ENCODE results near the gene KCTD5.
"Not testable (repeated sequence)": the region's sequence is repeated elsewhere in the genome, so short reads cannot be mapped to it uniquely, and the experiment has no call there.

KCTD5 gene

DNA sequence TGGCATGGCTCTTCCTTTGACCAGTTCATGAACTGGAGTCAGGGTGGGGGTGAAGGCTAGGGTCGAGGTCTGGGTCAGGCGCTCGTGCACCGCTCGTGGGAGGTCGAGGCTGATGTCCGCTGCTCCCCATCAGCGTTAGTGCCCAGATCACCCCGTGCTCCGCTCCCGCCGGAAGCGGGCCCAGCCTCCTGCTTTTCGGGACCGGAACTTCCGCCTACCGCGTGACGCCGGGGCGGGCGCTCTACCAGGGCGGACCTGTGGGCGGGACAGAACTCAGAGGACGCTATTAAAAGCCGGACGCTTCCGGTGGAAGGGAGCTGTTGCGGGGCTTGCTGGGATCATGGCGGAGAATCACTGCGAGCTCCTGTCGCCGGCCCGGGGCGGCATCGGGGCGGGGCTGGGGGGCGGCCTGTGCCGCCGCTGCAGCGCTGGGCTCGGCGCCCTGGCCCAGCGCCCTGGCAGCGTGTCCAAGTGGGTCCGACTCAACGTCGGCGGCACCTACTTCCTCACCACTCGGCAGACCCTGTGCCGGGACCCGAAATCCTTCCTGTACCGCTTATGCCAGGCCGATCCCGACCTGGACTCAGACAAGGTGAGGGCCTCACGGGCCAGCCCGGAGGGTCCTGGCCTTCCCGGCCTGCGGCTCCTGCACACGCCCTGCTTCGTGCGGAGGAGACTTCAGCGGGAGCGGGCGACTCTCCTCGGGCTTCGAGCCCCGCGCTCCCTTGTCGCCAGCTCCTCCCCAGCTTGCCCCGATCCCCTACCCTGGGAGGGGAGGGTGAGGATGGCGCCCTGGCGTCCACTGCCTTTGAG lies at the start of gene KCTD5:
KCTD5 (plus strand) TSS at position 315 of the 813 bp plus-strand sequence; CDS start at position 341, 26 bp downstream.
- DNase-seq (ENCODE audit: low read depth, low spot score), result peak; percentile 96

- DNase-seq (ENCODE audit: low read depth, low spot score), result not testable (repeated sequence)
Observed at GRCh38 chr16:2639071-2639721, 43.1 kb upstream of the KCTD5 start.

DNA sequence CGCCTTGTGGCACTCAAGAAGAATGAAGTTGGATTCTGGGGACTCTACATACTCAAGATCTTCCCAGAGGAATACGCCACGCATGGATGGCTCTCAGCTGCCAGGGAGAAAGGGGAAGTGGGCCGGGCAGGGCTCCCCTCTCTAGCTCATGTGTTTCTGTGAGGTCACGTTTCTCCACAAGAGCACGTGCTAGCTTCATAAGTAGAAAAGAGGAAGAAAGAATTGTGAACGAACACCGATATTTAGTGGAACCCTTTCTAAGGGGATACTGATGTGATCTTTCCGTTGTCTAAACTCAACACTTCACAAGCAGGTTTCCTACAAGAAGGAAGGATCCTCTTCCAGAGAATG lies 42.6 kb upstream of the KCTD5 start:
- DNase-seq (ENCODE audit: low read depth, low spot score), result not testable (repeated sequence)

GRCh38 chr16:2642561-2642960 lies 39.8 kb upstream of the KCTD5 start:
- DNase-seq (ENCODE audit: low read depth, low spot score), result not testable (repeated sequence)

GRCh38 chr16:2644754-2645453 lies 37.4 kb upstream of the KCTD5 start:
- DNase-seq (ENCODE audit: low read depth, low spot score), result not testable (repeated sequence)

DNA sequence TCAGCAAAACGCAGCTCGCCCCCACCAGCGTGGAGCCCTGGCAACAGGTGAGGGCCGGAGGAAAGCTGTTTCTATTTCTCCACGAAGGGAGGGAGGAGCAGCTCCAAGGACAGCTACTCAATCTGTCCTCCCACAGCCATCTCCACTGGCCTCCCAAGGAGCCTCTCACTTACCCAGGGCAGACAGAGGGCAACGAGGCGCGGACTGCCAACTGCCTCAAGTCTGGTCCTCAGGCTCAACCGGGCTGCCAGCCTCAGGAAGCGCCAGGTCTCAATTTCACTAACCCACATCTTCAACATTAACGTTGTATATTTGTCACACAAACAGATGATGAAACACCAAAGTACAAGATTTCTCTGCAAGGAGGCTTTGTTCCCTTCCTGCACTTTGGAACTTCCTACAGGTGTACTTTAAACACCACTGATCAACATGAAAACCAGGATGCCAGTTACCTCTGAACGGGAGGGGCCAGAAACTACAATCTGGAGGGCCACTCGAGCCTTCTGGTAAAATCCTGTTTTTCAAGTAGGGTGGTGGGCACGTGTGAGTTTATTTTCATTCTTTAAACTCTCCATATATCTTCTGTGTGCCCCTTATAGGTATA lies 31.0 kb upstream of the KCTD5 start:
- not testable (repeated sequence) for DNase-seq (ENCODE audit: low read depth, low spot score)

DNA sequence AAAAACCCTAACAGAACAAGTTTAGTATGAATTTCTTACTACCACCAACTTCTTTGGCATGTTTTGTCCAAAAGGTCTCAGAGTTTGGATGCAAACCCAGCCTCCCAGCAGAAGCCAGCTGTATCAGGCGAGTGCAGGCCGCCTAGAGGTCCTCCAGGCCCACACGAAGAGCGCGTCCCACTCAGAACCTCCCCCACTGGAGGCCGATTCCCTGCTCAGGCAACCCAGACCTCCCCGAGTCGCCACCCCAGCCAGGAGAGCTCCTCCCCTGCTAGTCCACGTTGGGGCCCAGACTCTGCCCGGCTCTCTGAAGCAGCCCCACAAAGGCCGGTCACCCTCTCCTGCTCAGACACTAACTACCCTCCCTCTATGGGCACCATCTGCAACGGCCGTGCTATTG lies 28.4 kb upstream of the KCTD5 start:
- not testable (repeated sequence) for DNase-seq (ENCODE audit: low read depth, low spot score)

GRCh38 chr16:2654949-2655348 lies 27.4 kb upstream of the KCTD5 start:
- DNase-seq (ENCODE audit: low read depth, low spot score), result not testable (repeated sequence)

GRCh38 chr16:2656985-2657384 lies 25.3 kb upstream of the KCTD5 start:
- no peak for DNase-seq (ENCODE audit: low read depth, low spot score)

GRCh38 chr16:2657803-2658202 lies 24.5 kb upstream of the KCTD5 start:
- not testable (repeated sequence) for DNase-seq (ENCODE audit: low read depth, low spot score)

GRCh38 chr16:2659560-2659959 lies 22.8 kb upstream of the KCTD5 start:
- DNase-seq (ENCODE audit: low read depth, low spot score), result not testable (repeated sequence)

DNA sequence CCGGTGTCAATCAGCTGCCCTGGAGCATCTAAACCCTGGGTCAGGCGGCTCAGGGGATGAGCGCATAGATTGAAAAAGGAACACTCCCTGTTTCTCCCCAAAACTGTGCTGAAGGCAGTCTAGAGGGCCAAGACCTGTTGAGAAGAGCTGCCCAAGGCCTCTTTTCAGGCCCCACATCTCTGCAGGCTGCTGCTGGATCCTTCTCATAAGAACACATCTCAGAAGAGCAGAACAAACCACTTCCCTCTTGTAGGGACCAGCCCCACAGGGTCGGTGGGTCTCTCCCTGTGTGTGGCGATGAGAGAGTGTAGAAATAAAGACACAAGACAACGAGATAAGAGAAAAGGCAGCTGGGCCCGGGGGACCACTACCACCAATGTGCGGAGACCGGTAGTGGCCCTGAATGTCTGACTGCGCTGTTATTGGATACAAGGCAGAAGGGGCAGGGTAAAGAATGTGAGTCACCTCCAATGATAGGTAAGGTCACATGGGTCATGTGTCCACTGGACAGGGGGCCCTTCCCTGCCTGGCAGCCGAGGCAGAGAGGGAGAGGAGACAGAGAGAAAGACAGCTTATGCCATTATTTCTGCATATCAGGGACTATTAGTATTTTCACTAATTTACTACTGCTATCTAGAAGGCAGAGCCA lies 22.2 kb upstream of the KCTD5 start:
- DNase-seq (ENCODE audit: low read depth, low spot score), result not testable (repeated sequence)

GRCh38 chr16:2660755-2661373 lies 21.5 kb upstream of the KCTD5 start:
- peak; percentile 41 for DNase-seq (ENCODE audit: low read depth, low spot score)

DNA sequence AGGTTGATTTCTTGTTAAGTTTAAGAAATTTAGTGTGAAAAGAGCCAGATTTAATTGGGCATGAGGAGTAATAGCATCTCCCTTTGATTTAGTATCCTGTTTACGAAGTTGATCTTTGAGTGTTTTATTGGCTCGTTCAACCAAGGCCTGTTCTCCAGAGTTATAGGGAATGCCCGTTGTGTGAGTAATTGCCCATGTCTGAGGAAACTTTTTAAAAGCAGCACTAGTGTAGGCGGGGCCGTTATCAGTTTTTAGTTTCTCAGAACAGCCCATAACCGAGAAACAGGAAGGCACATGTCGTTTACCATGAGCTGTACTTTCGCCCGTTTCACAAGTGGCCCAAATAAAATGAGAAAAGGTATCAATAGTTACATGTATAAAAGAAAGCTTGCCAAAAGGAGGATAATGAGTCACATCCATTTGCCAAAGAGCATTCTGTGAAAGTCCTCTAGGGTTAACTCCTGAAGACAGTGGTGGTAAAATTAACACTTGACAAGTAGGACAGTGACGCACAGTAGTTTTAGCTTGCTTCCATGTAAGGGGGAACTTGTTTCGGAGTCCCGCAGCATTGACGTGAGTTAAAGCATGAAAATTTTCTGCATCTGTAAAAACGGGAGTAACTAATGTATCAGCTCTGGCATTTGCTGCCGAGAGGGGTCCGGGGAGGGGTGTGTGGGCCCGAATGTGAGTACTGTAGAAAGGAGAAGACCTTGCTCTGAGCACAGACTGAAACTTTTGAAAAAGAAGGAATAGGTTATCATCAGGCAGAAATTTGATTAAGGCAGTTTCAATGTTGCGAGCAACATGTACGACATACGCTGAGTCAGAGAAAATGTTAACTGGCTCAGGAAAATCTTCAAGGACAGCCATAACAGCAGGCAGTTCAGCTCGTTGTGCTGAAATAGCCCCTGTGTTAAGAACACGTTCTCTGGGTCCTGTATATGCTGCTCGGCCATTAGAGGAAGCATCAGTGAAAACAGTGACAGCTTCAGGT lies 18.5 kb upstream of the KCTD5 start:
- DNase-seq (ENCODE audit: low read depth, low spot score), result no peak

- no peak for DNase-seq (ENCODE audit: low read depth, low spot score)
Observed at GRCh38 chr16:2664574-2664982, 17.7 kb upstream of the KCTD5 start.

DNA sequence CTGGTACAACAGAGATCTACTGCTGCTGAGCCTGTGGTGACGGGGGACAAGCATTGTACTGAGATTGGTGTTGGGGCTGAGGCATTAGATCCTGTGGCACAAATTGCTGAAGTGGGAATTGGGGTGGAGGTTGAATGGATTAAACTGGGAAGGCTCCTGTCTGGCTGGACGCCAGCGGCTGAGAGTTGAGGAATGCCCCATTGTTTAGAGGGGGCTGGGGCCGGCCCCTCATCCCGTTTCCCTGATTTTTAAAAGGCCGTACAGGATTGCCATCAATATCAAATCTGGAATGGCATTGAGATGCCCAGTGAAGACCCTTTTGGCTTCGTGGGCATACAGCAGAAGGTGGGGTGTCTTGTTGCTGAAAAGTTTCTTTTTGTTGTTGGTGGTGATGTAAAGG lies 15.7 kb upstream of the KCTD5 start:
- DNase-seq (ENCODE audit: low read depth, low spot score), result not testable (repeated sequence)

DNA sequence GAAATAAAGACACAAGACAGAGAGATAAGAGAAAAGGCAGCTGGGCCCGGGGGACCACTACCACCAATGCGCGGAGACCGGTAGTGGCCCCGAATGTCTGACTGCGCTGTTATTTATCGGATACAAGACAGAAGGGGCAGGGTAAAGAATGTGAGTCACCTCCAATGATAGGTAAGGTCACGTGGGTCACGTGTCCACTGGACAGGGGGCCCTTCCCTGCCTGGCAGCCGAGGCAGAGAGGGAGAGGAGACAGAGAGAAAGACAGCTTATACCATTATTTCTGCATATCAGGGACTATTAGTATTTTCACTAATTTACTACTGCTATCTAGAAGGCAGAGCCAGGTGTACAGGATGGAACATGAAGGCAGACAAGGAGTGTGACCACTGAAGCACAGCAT lies 12.7 kb upstream of the KCTD5 start:
- DNase-seq (ENCODE audit: low read depth, low spot score), result not testable (repeated sequence)

DNA sequence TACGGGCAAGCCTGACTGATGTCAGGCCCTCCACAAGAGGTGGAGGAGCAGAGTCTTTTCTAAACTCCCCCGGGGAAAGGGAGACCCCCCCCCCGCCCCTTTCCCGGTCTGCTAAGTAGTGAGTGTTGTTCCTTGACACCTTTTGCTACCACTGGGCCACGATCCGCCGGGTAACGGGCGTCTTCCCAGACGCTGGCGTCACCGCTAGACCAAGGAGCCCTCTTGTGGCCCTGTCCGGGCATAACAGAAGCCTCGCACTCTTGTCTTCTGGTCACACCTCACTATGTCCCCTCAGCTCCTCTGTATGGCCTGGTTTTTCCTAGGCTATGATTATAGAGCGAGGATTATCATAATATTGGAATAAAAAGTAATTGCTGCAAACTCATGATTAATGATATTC lies 12.3 kb upstream of the KCTD5 start:
- DNase-seq (ENCODE audit: low read depth, low spot score), result peak; percentile 64

DNA sequence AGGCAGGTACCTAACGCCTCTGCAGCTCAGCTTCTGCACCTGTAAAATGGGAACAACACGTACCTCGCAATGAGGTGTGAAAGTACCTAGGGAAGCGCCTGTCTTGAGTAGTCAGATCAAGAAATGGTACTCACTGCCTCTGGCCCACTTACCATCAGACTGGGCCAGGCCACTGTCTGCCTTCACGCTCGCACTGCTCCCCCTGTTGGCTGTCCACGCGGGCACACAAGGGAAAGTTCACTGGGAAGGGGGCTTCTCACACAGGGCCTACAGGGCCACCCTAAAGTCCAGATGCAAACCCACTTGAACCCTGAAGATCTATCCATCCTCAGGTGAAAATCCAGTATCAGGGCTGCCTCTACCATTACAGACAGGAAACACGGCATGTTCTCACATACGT lies 11.1 kb upstream of the KCTD5 start:
- DNase-seq (ENCODE audit: low read depth, low spot score), result not testable (repeated sequence)

DNA sequence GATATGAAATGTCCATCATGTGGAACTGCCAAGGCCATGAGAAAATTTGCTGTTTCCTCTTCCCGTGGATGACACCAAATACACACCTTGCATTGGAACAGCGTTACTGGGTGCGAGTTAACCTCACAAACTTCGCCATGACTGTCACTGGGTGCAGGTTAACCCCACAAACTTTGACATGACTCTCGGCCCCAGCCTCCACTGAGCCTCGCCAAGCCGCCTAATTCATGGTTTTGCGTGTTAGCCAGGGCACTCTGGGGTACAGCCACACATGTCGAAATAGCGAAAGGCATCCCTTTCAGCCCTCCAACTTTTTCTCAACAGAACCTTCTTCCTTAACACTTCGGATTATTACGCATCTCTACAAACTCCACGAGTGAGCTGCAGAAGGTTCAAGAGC lies 10.6 kb upstream of the KCTD5 start:
- DNase-seq (ENCODE audit: low read depth, low spot score), result no peak
